Activated naive CD4-positive, alpha-beta T cell (primary cell): ENCODE results near the gene PARD3.

ENCODE experiments used
- DNase-seq, 4 experiments: peaks; one replicate each; lab custom pipeline; 2025; lab: John Stamatoyannopoulos, UW

The PARD3 gene

DNA sequence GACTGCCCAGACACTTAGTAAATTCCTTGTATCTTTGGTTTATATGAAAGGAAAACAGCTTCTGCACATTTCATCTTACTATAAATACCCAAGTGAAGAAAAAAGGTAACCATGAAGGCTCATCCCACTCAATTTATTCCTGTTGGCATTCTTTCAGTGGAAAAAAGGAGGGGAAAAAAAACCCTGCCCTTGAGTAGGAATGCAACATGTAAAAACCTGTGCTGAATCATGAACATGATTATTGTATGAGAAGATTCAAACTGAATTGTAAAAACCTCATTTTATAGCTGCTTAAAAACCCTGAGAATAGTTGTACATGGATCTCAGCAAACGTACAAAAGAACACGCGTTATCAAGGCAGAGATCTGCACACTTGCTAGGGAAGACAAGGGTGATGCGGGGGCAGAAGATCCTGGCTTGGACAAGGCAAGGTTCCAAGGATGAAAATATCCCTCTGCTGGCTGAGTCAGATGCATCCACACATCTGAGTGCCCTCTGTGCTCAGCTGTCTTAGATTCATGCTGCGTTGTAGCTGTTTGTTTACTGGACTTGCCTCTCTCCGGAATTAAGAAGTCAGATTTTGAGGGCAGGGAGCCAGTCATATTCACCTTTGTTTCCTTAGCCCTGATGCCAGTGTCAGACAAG, 658.2 kb downstream of the PARD3 start:
- DNase-seq: no peak

DNA sequence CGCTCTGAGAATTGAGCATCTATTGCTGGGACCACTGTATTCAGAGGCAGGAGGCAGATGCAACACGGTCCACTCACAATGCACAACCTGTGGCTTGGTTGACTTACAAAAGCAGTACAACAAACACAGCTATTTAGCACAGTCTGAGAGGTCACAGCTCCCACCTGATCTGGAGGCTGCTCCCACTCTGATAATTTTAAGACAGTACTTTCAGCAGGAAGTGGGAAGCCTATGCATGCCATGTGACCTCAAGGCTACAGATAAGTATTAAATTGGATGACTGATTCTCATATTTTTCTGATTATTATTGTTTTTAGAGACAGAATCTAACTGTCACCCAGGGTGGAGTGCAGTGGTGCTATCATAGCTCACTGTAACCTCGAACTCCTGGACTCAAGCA, 659.3 kb downstream of the PARD3 start:
- no peak for DNase-seq

DNA sequence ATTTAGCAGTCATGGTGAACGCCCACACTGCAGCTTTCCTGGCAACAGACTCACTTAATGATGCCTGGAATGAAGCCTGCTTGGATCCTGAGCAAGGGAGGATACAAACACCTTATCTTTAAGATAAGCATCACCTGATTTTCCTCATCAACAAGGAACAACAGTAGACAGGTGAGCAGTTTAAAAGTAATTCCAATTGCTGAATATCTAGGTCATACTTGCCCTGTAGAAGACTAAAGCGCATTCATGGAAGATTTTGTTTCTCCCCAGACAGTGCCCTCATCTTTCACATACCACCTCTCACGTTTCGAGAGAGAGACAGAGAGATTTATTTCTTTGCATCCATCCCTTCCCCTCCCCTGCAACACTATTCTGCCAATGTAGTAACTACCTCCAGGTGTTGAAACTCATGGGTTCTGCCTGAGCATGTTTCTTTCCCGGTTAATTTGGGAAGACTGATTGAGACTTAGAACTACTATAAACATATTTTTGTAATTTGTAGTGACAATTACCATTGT, 660.7 kb downstream of the PARD3 start:
- DNase-seq: no peak

GRCh38 chr10:34153663-34154382, 661.3 kb downstream of the PARD3 start:
- no peak for DNase-seq

DNA sequence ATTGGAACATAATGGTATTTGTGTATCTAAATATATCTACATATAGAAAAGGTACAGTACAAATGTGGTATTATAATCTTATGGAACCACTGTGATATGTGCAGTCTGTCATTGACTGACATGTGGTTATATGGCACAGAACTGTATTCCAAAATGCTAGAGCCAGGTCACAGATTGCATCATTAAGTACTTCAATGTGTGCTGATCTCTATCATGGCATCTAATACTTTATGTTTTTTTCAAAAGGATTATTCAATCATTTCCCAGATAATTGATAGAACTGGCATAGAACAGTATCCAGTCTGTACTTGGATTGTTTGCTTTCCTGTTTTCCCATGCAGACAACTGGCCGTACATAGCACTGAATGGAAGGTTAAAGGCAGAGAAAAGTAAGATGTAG, 662.7 kb downstream of the PARD3 start:
- DNase-seq: no peak

- DNase-seq: no peak
Observed at GRCh38 chr10:34151931-34152330, 663.2 kb downstream of the PARD3 start.

DNA sequence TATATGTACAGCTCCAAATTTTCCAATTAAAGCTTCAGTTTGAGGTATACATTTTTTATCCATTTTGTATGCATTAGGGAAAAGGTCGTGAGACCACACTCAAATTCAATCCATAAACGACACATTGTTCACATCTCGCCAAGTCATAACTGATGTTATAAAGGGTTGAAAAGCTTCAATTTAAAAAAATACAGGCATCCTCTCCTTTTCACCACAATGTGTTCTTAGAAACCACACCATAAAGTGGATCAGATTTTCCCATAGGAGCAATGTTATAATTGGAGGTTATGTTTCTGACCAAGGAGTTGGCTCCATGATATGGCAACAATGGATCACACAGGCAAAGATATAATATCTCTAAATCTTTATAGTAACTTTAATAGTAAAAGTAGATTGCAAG, 663.6 kb downstream of the PARD3 start:
- no peak for DNase-seq

DNA sequence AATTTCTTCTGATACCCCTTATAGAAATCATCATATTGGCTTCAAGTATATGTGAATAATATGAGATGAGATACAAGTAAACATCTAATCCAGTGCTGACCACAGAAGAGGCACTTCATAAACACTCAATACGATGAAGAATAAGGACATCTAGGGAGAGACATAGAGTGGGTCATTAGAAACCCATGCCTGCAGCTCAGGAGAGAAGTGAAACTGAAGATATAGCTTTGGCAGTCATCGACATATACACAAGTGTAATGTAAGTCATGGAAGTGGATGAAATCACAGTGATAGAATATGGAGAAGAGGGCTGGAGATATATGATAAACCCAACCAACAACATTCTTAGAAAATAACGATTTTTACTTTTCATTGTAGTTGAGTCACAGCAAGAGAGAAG, 665.0 kb downstream of the PARD3 start:
- DNase-seq: no peak

GRCh38 chr10:34148305-34148657, 666.8 kb downstream of the PARD3 start:
- no peak for DNase-seq

DNA sequence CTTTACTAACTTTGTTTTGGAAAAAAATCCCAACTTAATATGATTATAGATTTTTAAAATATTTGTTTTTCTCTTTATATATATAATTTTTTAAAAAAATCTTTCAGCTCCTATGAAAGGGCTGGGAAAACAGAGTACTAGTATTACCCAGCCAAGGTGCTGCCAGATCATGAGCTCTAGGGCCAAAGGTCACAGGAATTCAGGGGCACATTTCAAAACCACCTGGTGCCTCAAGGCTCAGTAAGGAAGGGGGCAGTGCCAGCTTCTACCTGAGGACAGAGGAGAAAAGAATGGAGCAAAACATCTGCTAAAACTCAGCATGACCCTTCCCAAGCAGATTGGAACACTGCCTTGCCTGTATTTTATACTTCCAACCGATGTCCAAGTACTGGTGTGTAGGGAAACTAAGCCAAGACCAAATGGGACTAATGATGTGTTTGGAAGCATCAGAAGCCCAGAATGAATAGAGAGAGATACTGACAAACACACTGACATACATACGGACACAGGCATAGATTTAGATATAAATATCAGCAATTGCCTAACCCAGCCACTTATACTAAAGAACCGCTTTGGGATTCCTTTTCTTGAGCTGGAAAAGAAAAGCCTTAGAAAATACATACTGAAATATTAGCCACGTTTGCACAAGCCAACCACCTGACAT, 667.3 kb downstream of the PARD3 start:
- DNase-seq: no peak

DNA sequence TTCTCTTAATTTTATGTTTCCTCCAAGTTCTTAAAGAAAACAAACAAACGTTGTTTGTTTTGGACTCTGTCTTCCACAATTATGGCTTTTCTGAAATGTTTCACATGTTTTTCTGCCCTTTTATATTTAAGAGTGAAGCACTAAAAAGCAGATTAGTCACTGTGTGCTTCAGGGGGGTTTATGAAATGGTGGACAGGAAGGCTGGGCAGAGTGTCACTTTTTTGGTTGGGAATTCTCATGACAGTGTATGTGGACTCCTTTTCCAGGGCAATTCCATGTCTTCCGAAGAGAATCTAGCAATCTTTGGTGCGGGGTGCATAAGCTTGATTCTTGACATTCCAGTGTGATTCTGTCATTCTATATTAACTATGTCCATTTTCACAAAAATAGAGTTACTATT, 669.4 kb downstream of the PARD3 start:
- no peak for DNase-seq

DNA sequence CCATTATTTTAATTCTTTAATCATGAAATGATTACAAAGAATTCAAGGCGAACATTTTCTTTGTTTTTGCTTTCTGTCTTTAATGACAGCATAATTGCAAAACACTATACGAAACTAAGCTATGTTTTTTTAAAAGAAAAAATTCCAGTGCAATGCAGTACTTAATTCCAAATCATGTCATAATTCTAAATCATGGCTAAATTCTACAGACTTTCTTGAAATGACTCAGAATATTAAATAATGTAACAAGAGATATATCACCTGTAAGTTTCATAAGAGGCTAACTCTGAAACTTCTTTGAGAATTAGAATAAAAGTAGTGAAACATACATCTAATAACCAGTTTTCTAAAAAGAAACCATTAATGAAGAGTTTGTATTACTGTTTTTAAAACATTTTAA, 671.6 kb downstream of the PARD3 start:
- no peak for DNase-seq

- no peak for DNase-seq
Observed at GRCh38 chr10:34141032-34141680, 673.9 kb downstream of the PARD3 start.

DNA sequence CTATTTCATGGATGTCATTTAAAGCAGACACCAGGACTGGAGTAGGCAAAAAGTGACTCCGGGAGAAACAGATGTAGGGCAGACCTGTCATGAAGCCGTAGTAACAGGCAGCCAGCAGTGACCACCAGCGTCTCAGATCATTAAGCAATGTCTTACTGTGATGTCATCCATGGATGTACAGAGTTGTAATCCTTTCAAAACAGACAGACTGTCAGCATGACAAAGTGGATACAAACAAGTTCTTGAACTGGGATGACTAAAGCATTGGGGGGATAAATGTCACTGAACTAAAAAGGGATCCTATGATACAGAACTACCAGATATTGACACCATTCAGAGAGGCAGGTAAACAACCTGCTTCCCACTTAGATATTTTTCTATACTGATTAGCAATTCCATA, 675.5 kb downstream of the PARD3 start:
- DNase-seq: no peak

DNA sequence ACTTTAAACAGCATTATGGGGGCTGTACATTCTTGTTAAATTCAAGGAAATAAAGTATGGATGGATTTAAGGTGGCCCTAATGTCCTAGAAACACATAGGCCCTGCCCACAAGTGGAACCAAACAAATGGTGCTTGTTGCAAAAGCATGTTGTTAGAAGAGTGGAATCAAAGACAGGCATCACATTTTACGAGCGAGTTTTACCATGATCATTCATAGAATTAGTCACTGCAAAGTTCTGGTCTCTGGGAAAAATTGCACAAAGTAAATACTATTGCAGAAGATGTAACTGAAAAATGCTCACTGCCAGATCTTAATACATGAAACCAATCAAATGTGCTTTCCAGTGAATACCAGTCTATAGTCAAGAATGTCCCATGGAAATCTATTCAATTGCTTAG, 677.1 kb downstream of the PARD3 start:
- DNase-seq: no peak

DNA sequence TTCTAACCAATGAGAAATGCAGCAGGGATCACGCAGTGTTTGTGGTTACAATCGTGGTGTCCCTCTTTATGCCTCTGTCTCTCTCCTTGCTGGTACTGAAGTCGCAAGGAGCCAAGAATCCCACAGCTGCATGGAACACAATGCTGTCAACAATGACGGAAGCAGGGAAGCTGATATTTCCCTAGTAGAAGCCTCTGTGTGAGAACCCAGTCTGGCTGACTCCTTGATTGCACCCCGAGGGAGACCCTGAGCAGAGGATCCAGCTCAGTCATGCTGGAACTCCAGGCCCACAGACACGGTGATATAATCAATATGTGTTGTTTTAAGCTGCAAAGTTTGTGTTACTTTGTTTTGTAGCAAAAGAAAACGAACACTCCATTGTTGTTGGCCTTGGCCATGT, 677.9 kb downstream of the PARD3 start:
- DNase-seq: no peak

- no peak for DNase-seq
Observed at GRCh38 chr10:34135515-34135914, 679.6 kb downstream of the PARD3 start.

DNA sequence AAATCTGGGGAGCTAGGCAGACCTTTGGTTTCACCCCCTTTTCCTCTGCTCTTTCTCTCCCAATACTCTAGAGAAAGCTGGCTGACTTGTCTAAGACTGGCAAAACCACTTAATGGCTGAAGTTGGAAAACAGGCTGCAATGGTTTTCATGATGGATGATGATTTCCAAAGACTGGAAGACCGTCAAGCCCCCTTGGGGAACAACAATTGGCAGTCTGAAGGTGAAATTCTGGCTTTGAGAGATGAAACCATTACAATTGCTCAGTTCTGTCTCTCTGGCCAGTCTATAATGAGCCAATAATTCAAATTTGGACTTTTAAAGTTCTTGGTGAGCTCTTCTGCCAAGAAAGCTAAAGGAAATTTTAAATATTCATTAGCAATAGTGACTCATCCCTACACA, 680.5 kb downstream of the PARD3 start:
- no peak for DNase-seq

DNA sequence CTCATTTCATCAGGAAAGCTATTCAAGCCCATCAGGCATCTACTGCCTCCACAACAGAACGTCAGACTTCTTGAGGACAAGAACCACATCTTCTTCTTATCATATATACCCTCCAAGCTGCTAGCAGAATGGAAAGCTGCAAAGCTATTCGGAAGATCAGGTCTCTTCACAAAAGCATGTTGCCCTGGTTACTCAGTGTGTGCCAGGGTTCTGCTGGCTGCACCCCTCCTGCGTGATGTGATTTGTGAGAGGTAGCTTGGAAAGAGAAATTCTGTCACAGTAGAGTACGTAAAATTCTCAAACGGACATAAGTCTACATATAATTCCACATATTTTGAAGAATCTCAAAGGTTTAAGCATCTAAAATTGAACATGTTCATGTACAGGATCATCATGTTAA, 681.7 kb downstream of the PARD3 start:
- no peak for DNase-seq

- DNase-seq: no peak
Observed at GRCh38 chr10:34131152-34131551, 683.9 kb downstream of the PARD3 start.

GRCh38 chr10:34127676-34128075, 687.4 kb downstream of the PARD3 start:
- no peak for DNase-seq

GRCh38 chr10:34126371-34127151, 688.5 kb downstream of the PARD3 start:
- DNase-seq: no peak
